ENCODE results near the gene BRPF1. TPM values are rescaled to one million over a fixed set of nuclear protein-coding genes. Genes with fewer than 3 reads are reported as not detected.

The BRPF1 gene
- total and polyA plus RNA-seq, 10 of the 15 experiments (the other 5 are each of a cell fraction or from before 2014, with no cell fraction given), result 1.2 to 25.3 (median 13.6) TPM

DNA sequence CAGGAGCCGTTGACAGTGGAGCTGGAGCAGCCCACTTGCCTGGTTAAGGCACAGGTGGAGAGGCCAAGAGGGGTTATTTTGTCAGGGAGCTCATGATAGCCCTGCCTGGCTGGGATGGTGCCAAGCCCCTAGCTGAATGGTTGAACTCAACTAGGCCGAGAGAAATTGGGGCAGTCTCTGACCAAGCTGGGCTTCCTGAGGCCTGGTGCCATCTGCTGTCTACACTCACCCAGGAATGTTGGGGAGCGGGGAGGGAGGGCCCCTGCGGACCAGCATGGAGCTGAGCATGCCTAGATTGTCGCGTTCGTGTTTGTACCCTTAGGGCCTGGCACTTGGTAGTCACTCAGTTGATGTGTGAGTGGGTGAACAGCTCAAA, 1.2 kb downstream of the BRPF1 start (continued):
- TF ChIP-seq, protein P1, sequence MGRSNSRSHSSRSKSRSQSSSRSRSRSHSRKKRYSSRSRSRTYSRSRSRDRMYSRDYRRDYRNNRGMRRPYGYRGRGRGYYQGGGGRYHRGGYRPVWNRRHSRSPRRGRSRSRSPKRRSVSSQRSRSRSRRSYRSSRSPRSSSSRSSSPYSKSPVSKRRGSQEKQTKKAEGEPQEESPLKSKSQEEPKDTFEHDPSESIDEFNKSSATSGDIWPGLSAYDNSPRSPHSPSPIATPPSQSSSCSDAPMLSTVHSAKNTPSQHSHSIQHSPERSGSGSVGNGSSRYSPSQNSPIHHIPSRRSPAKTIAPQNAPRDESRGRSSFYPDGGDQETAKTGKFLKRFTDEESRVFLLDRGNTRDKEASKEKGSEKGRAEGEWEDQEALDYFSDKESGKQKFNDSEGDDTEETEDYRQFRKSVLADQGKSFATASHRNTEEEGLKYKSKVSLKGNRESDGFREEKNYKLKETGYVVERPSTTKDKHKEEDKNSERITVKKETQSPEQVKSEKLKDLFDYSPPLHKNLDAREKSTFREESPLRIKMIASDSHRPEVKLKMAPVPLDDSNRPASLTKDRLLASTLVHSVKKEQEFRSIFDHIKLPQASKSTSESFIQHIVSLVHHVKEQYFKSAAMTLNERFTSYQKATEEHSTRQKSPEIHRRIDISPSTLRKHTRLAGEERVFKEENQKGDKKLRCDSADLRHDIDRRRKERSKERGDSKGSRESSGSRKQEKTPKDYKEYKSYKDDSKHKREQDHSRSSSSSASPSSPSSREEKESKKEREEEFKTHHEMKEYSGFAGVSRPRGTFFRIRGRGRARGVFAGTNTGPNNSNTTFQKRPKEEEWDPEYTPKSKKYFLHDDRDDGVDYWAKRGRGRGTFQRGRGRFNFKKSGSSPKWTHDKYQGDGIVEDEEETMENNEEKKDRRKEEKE (IDR thresholded peaks at IDR 0.05), result no peak
- TF ChIP-seq, protein P2, sequence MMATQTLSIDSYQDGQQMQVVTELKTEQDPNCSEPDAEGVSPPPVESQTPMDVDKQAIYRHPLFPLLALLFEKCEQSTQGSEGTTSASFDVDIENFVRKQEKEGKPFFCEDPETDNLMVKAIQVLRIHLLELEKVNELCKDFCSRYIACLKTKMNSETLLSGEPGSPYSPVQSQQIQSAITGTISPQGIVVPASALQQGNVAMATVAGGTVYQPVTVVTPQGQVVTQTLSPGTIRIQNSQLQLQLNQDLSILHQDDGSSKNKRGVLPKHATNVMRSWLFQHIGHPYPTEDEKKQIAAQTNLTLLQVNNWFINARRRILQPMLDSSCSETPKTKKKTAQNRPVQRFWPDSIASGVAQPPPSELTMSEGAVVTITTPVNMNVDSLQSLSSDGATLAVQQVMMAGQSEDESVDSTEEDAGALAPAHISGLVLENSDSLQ (IDR thresholded peaks at IDR 0.05), result no peak
- TF ChIP-seq ZNF384 (IDR thresholded peaks at IDR 0.05; ENCODE audit: borderline replicate concordance, low read depth, low read length) (no peak), JUND (IDR thresholded peaks at IDR 0.05; ENCODE audit: low read depth, low read length) (no peak), POLR2AphosphoS5 (IDR thresholded peaks at IDR 0.05; ENCODE audit: low read length) (peak; percentile 17; the same call in 1 of the 2 replicates)

DNA sequence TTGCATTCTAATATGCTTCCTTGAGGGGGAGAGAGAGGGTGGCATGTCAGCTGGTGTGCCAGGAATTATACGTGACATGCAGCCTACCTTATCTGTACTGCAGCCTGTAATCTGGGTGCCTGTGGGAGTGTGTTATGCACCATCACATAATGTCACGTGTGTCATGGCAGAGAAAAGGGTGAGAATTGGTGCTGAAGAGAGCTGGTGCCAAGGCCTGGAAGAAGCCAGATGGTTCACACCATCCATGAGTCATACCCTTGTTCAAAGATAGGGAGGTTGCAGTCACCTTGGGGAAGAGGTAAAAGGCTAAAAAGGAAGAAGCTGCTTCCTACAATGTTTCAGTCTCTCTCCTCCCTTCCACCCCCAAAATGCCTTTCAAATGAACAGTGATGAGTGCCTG, 5.3 kb downstream of the BRPF1 start:
- FAIRE-seq, result no peak
- H4K20me1 ChIP-seq (ENCODE audit: control insufficient read depth, insufficient read depth), result peaks cover 3% of the 10 kb centered on the region
- in situ Hi-C loops (cut with MboI), result no loop called here
- H3K79me2 ChIP-seq (ENCODE audit: control insufficient read depth, insufficient read depth, low read length), result peaks cover 30% of the 10 kb centered on the region
- H3K9me3 ChIP-seq (replicated peaks; ENCODE audit: control insufficient read depth, insufficient read depth, low read length), result no peaks in the 10 kb centered on the region
- BruUV-seq (replicated peaks), result no TSS peak
- no peak overlapping the region for H3K27ac ChIP-seq (ENCODE audit: control insufficient read depth, insufficient read depth)
- ChIA-PET CTCF (interaction anchor here (2.3 to 2.4 kb wide), 2 partner anchors 9 to 233 kb away, joined by 11 read pairs; no protein-coding TSS in a partner anchor), RAD21 (ENCODE audit: unreplicated experiment) (interaction anchor here (1.2 kb wide), 1 partner anchor 14 kb away, joined by 3 read pairs; no protein-coding TSS in a partner anchor), POLR2A (interaction anchor here (0.6 kb wide), 1 partner anchor 342 kb away, joined by 3 read pairs; no protein-coding TSS in a partner anchor), SMC1A (ENCODE audit: uncharacterized antibody, unreplicated experiment) (interaction anchor here (1.0 to 1.5 kb wide), 4 partner anchors 10 to 233 kb away, joined by 3 to 4 read pairs (median 3); partner anchors contain the start of gene OGG1)
- intact Hi-C loops (cut with micrococcal nuclease; ENCODE audit: unreplicated experiment), result loop anchor here (10.0 kb wide), 1 partner anchor 382 kb away; no protein-coding TSS in a partner anchor
- no peak for ATAC-seq
- TF ChIP-seq CEBPB (IDR thresholded peaks at IDR 0.05; ENCODE audit: borderline replicate concordance in 1 of 2, low read depth in 2 of 2, low read length in 2 of 2), result no peak
- TF ChIP-seq EP300 (IDR thresholded peaks at IDR 0.05; ENCODE audit: borderline replicate concordance in 1 of 2, control insufficient read depth in 1 of 2, low read depth in 2 of 2, low read length in 2 of 2), result no peak
- TF ChIP-seq JUNB (IDR thresholded peaks at IDR 0.05), result no peak
- TF ChIP-seq NFYB (IDR thresholded peaks at IDR 0.05; ENCODE audit: insufficient read depth, low read depth, low read length), result no peak
- no peak for TF ChIP-seq PAX8 (IDR thresholded peaks at IDR 0.05)
- no peak for TF ChIP-seq SIX5 (IDR thresholded peaks at IDR 0.05; ENCODE audit: low read depth, low read length, severe bottlenecking)
- TF ChIP-seq, protein P3, sequence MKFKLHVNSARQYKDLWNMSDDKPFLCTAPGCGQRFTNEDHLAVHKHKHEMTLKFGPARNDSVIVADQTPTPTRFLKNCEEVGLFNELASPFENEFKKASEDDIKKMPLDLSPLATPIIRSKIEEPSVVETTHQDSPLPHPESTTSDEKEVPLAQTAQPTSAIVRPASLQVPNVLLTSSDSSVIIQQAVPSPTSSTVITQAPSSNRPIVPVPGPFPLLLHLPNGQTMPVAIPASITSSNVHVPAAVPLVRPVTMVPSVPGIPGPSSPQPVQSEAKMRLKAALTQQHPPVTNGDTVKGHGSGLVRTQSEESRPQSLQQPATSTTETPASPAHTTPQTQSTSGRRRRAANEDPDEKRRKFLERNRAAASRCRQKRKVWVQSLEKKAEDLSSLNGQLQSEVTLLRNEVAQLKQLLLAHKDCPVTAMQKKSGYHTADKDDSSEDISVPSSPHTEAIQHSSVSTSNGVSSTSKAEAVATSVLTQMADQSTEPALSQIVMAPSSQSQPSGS (IDR thresholded peaks at IDR 0.05; ENCODE audit: low read length), result no peak
- no peak for TF ChIP-seq POLR2AphosphoS5 (IDR thresholded peaks at IDR 0.05; ENCODE audit: low read length)
- no peak for TF ChIP-seq IKZF2 (IDR thresholded peaks at IDR 0.05)
- 60% methylated on average over 2 of the region's 2 CpGs for WGBS (ENCODE audit: insufficient coverage, insufficient replicate concordance, low lambda C conversion rate, missing lambda C conversion rate)
- H2AFZ ChIP-seq (ENCODE audit: control insufficient read depth, low read depth, low read length), result no peak overlapping the region
- H3K9ac ChIP-seq (ENCODE audit: control insufficient read depth, insufficient read depth, low read length), result no peak overlapping the region
- H3K36me3 ChIP-seq (ENCODE audit: control insufficient read depth in 2 of 2, insufficient read depth in 2 of 2, low read length in 1 of 2), result peaks cover 26 to 46% of the 10 kb centered on the region in 2 experiments
- no peak for DNase-seq (ENCODE audit: low read depth, low spot score)
- H3K4me3 ChIP-seq, result no peak overlapping the region
- H3K4me1 ChIP-seq (ENCODE audit: control insufficient read depth, insufficient read depth, low read length), result peaks cover 12% of the 10 kb centered on the region
- no peak overlapping the region; the same call in 1 of the 2 replicates for H3K4me2 ChIP-seq (ENCODE audit: control insufficient read depth, insufficient read depth)
- H3K27me3 ChIP-seq (replicated peaks in 1 of 2; ENCODE audit: control insufficient read depth in 2 of 2, insufficient read depth in 2 of 2, low read length in 1 of 2), result no peaks in the 10 kb centered on the region

Data from GM12878 (cell line).